ENCODE results near the gene LRMDA.

The LRMDA gene

DNA sequence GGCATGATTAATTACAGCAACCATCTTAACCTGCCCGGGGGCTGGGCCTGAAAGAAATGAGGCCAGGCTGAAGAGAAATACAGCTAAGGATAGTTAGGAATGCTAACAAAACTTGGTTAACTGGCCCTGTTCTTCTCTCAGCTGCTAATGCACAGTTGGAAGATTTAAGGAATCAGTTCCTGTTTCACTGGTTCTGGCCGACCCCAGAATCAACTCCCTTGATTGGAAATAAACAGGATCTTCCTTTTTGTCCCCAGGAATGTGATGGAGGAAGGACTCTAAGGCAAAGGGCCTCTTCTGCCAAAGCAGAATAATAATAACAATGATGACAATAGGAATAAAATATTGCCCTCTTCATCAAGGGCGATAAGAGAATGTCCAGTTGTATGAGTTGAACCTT is 3.5 kb upstream of the LRMDA start:
- no peak overlapping the region for H3K4me3 ChIP-seq (ENCODE audit: low read depth, low read length)
- TF ChIP-seq, protein P1, sequence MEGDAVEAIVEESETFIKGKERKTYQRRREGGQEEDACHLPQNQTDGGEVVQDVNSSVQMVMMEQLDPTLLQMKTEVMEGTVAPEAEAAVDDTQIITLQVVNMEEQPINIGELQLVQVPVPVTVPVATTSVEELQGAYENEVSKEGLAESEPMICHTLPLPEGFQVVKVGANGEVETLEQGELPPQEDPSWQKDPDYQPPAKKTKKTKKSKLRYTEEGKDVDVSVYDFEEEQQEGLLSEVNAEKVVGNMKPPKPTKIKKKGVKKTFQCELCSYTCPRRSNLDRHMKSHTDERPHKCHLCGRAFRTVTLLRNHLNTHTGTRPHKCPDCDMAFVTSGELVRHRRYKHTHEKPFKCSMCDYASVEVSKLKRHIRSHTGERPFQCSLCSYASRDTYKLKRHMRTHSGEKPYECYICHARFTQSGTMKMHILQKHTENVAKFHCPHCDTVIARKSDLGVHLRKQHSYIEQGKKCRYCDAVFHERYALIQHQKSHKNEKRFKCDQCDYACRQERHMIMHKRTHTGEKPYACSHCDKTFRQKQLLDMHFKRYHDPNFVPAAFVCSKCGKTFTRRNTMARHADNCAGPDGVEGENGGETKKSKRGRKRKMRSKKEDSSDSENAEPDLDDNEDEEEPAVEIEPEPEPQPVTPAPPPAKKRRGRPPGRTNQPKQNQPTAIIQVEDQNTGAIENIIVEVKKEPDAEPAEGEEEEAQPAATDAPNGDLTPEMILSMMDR (IDR thresholded peaks at IDR 0.05; ENCODE audit: borderline replicate concordance, insufficient read depth, low read depth, low read length) = no peak

DNA sequence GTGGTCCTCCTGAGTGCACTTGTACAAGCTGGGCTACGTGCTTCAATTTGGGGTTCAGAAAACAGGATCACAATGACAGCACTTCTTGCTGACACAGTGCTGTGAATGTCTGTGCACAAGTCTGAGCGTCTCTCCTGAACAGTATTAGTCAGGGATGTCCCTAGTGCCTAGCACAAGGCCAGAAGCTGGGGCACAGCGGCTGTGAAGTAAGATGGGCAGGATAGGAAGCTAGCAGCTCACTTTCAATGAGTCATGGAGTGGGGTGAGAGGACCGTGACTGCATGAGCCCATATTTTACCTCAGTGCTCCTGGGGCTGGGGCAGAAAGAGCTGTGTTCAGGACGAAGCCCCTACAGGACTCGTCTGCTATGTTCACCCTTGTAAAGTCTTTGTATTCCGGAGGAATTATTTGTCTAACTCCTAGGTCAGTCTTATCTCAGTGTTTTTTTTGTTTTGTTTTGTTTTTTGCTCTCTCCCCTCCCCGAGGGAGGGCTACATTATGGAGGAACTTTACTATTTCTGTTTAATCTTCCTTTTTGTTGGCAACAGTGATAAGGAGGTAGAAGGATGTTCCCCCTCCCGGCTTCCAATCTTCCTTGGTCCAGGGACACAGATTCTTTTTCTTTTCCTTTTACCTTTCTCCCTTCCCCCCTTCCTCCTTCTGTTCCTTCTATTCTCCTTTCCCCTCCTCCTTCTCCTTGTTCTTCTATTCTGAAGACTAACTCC is 2.8 kb upstream of the LRMDA start:
- TF ChIP-seq, protein P1 (IDR thresholded peaks at IDR 0.05; ENCODE audit: borderline replicate concordance, insufficient read depth, low read depth, low read length) = no peak
- no peak overlapping the region for H3K4me3 ChIP-seq (ENCODE audit: low read depth, low read length)

DNA sequence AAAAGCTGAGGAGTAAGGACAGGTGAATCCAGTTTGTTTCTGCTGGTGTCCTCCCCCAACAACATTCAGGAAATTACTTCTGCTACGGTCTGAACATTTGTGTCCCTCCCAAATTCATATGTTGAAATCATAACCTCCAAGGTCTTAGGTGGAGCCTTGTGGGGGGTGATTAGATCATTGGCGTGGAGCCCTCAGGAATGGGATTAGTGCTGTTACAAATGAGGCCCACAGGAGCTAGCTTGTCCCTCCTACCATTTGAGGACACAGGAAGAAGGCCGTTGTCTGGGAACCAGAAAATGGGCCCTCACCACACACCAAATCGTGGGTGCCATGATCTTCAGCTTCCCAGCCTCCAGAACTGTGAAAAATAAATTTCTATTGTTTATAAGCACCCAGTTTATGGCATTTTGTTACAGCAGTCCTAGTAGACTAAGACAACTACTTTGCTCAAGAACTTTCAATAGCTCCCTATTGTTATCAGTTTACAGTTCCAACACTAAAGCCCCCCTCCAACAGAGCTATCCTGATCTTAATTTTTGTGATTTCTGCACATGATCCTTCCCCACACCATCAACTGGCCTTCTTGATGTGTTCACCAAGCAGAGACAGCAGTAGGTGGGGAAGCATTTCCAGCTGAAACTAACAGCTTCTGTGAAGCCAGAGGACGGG is 2.1 kb upstream of the LRMDA start:
- no peak overlapping the region for H3K4me3 ChIP-seq (ENCODE audit: low read depth, low read length)

DNA sequence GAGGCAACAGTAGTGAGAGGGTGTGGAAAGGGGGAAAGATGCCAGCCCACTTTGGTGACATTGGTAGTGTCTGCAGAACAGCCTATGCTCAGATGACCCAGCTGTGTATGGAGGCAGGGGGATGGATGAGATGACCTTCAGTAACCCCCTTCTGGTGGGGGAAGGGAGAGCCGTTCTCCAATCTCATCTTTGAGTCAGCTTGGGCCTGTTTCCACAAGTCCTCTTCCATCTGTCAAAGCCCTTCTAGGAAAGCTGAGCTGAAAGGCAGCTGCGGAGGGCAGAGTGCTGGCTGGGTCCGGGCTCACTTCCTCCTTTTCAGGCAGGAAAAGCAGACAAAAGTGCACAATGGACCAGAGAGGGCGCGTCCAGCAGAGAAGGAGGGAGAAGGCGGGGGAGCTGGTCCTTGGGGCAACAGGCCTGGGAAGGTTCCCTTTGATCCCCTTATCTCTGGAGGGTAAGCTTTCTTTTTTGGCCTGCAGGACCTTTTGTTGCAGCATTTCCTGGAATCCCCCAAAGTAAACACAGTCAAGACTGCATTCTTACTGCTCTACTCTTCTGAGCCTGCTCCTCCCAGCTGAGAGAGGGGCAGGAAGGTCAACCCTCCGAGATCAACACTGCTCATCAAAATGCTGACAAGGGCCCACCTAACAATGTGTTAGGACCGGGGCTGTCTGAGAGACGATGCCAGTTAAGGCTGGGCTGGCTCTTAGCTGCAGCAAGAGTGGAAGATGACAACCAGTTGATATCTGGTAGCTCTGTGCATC is 1.2 kb upstream of the LRMDA start:
- TF ChIP-seq, protein P1 (IDR thresholded peaks at IDR 0.05; ENCODE audit: borderline replicate concordance, insufficient read depth, low read depth, low read length) = no peak
- H3K4me3 ChIP-seq (ENCODE audit: low read depth, low read length) = no peak overlapping the region

More for the DNA sequence above, 2.1 kb upstream of the LRMDA start:
- TF ChIP-seq, protein P1 (IDR thresholded peaks at IDR 0.05; ENCODE audit: borderline replicate concordance, insufficient read depth, low read depth, low read length) = no peak

DNA sequence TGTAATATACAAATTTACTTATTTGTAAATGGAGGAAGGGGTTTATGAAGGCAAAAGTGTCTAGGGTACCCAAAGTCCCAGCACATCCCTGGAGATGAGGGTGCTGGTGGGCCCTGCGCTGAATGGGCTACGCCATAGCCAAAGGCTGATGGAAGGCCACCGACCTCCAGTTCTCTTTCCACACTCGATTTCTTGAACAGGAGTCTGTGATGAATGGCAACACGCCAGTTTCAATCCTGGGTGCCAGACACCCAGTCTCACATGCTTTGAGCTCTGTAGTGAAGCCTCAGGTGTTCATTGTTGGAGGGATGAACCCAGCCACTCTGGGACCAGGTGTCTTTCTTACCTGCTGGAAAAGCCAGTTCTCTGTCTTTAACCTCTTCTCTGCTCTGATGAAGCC is 752 bp downstream of the LRMDA start:
- H3K4me3 ChIP-seq (ENCODE audit: low read depth, low read length) = no peak overlapping the region
- TF ChIP-seq, protein P1 (IDR thresholded peaks at IDR 0.05; ENCODE audit: borderline replicate concordance, insufficient read depth, low read depth, low read length) = no peak

DNA sequence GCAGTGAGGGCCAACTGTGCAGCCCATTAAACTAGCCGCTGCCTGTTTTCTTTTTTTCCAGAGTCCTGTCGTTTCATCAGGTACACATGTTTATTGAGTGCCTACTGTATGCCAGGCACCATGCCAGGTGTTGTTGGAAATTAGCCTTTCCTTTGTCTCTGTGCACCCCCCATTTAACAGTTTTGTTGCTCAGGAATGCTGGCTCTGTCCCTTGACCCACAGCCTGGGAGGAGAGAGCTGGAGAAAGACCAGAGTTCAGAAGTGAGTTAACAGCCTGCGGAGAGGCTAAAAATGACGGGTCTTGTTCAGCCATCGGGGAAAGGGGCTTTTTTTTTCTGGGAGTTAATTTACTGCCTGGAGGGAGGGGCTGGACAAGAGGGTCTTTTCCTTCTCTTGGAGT is 1.3 kb downstream of the LRMDA start:
- TF ChIP-seq, protein P1 (IDR thresholded peaks at IDR 0.05; ENCODE audit: borderline replicate concordance, insufficient read depth, low read depth, low read length) = no peak
- no peak overlapping the region for H3K4me3 ChIP-seq (ENCODE audit: low read depth, low read length)
